Heart right ventricle (tissue), 16 donors: Measurements from ENCODE around the gene HBB. TPM values are rescaled to one million over a fixed set of nuclear protein-coding genes. Genes with fewer than 3 reads are reported as not detected.

Experiments used
- ATAC-seq, 8 donors: fragments of 200-7000 bp; cut with Tn5 transposase; one replicate each; pipeline ENCODE4 v1.9.1; 2020; ENCODE audit warnings: mild to moderate bottlenecking in 8 of 8, moderate library complexity in 8 of 8, moderate number of reproducible peaks in 1 of 8
- DNase-seq, 2 donors: peaks; one replicate each; pipeline ENCODE4 v3.0.0-alpha.2; 2020
- H3K27ac ChIP-seq, 10 donors: fragments of 200-600 bp; sonication (generic) in 2 of 10; one replicate each; pipeline versions ENCODE4 v1.5.0 to v1.8.0; 2020 to 2022; ENCODE audit warnings: mild to moderate bottlenecking in 3 of 10
- H3K27me3 ChIP-seq, 7 donors: fragments of 200-600 bp; one replicate each; pipeline ENCODE4 v1.8.0; 2021 to 2022; ENCODE audit warnings: mild to moderate bottlenecking in 2 of 7
- H3K36me3 ChIP-seq, 9 donors: fragments of 200-600 bp; sonication (generic) in 1 of 9; one replicate each; pipeline versions ENCODE4 v1.5.0 to v1.8.0; 2020 to 2022; ENCODE audit warnings: mild to moderate bottlenecking in 2 of 9
- H3K4me1 ChIP-seq, 9 donors: fragments of 200-600 bp; sonication (generic) in 1 of 9; one replicate each; pipeline versions ENCODE4 v1.5.0 to v1.8.0; 2020 to 2022; ENCODE audit warnings: mild to moderate bottlenecking in 4 of 9
- H3K4me3 ChIP-seq, 10 donors: fragments of 200-600 bp; sonication (generic) in 2 of 10; one replicate each; pipeline versions ENCODE4 v1.5.0 to v1.8.0; 2020 to 2022; ENCODE audit warnings: mild to moderate bottlenecking in 7 of 10, moderate library complexity in 2 of 10
- H3K9me3 ChIP-seq, 11 donors: fragments of 200-600 bp in 10 of 11; sonication (generic) in 2 of 11; one replicate each; pipeline versions ENCODE4 v1.5.0 to v1.8.0; 2013 to 2022; ENCODE audit warnings: mild to moderate bottlenecking in 2 of 11, control low read depth in 1 of 11, moderate library complexity in 1 of 11
- CTCF ChIP-seq, 9 donors: fragments of 200-600 bp; sonication (generic) in 2 of 9; IDR thresholded peaks; one replicate each; pipeline versions ENCODE4 v1.5.0 to v1.8.0; 2021 to 2022; ENCODE audit warnings: antibody characterized with exemption in 9 of 9, mild to moderate bottlenecking in 5 of 9, moderate library complexity in 1 of 9
- WGBS, 2 donors: extraction: QIAGEN DNeasy Blood & Tissue Kit; methylation state at CpG; one replicate each; pipeline ENCODE4 v1.1.7; 2013; ENCODE audit warnings: inconsistent platforms in 1 of 2; 5-methylcytosine and 5-hydroxymethylcytosine counted together
- intact Hi-C, 10 donors: fragments of 100-400 bp; cut with DNase I; formaldehyde crosslinking; loops; one replicate each; pipeline versions ENCODE4 v1.11.1 to v1.14.2; 2022
- polyA plus RNA-seq, 2 donors: library from polyadenylated mRNA; stranded (reverse); fragments of 200-250 nt; gene quantifications; one replicate each; pipeline ENCODE4 v1.2.3, GENCODE V29; 2013
- total RNA-seq, 10 donors: library from RNA; stranded (reverse); fragmentation: NEBNext Ultra II Directional in 3 of 10; extraction: Animal tissue kit (Norgen Biotek cat#: 25700) in 3 of 10; gene quantifications; one replicate each; pipeline versions ENCODE4 v1.2.1 to v1.2.4, GENCODE V29; 2021 to 2023
- donor health status: Arrhythmogenic right ventricular cardiomyopathy.
- donor health status: ischemic (EF 13 %, LVEDD 7.1; RV severe dilation, severe dysfunction).
- donor health status: healthy with polysubstance abuse.
- donor health status: DM: no; HTN: yes; CAD: no.
- donor health status: DM: no; HTN: no; CAD: no.
- donor health status: ischemic (EF 25% LVEDD 6.9; RV normal size, moderate dysfunction).
- donor health status: ischemic (EF 25% LVEDD 5.7; RV mildly dilated, moderate dysfunction).
- donor health status: healthy.
- donor health status: DM: yes; HTN: yes; CAD: no.
- donor health status: Ischemic cardiomyopathy.
- donor health status: ischemic (EF 35%, LVEDD 5.7; RV mildly dilated, moderate dysfunction).
- donor health status: nonischemic (EF 11% LVEDD 7.7; RV severe dilation, severe dysfunction).
- donor health status: DM: yes; HTN: yes; CAD: no.
- donor health status: PGD.
- donor health status: ischemic (EF 29% LVEDD 5.4; RV normal size, mild dysfunction).
- donor health status: nonischemic (EF 23%, LVEDD 6.1; RV moderate dilation, normal function).

Gene HBB
- total and polyA plus RNA-seq, 12 donors, result 39.1 to 1,566 (median 273) TPM; not detected in 1

- no peaks in the 10 kb centered on the region for H3K4me1 ChIP-seq
- intact Hi-C loops, result loop anchor here (1.0 to 10.0 kb wide), 6 partner anchors 80 to 600 kb away; partner anchors contain the start of genes OR51M1 (in 7 of the 10) and OR52N2 (in 1 of the 10)
- peak in 7 of 9 donors; percentile 18 to 60 (median 47) for TF ChIP-seq CTCF (IDR thresholded peaks at IDR 0.05)
- ATAC-seq (peak in 1 of 8 donors; percentile 70), DNase-seq (no peak)
- no peaks in the 10 kb centered on the region for H3K9me3 ChIP-seq
- no peak overlapping the region for H3K4me3 ChIP-seq
- H3K27ac ChIP-seq, result no peak overlapping the region
- no peaks in the 10 kb centered on the region for H3K36me3 ChIP-seq
- 10 to 22% methylated on average over 1 of the region's 1 CpG for WGBS, 2 donors
- peaks cover 0 to 21% (median 0%) of the 10 kb centered on the region in 7 donors for H3K27me3 ChIP-seq
Measured at GRCh38 chr11:5204787-5205186, 22.1 kb downstream of the HBB start.

GRCh38 chr11:5203366-5203765 is 23.5 kb downstream of the HBB start:
- H3K27me3 ChIP-seq, result peaks cover 0 to 21% (median 0%) of the 10 kb centered on the region in 7 donors
- ATAC-seq (no peak), DNase-seq (no peak)
- TF ChIP-seq CTCF (IDR thresholded peaks at IDR 0.05), result no peak
- 68 to 77% methylated on average over 2 of the region's 2 CpGs for WGBS, 2 donors
- H3K4me1 ChIP-seq, result no peaks in the 10 kb centered on the region
- intact Hi-C loops, result loop anchor here in 6 of 10 donors (5.0 to 10.0 kb wide), 4 partner anchors 81 to 601 kb away; partner anchors contain the start of genes OR51M1 (in 5 of the 6) and OR52N2 (in 1 of the 6)
- H3K9me3 ChIP-seq, result no peaks in the 10 kb centered on the region
- no peak overlapping the region for H3K27ac ChIP-seq
- no peaks in the 10 kb centered on the region for H3K36me3 ChIP-seq
- H3K4me3 ChIP-seq, result no peak overlapping the region

- intact Hi-C loops, result loop anchor here in 6 of 10 donors (5.0 to 10.0 kb wide), 4 partner anchors 84 to 604 kb away; partner anchors contain the start of genes OR51M1 (in 5 of the 6) and OR52N2 (in 1 of the 6)
- 56 to 63% methylated on average over 1 of the region's 1 CpG for WGBS, 2 donors
- H3K36me3 ChIP-seq, result no peaks in the 10 kb centered on the region
Measured at GRCh38 chr11:5200582-5200981, 26.3 kb downstream of the HBB start, which contains the start of gene OR51V1. Gene OR51V1 (minus strand): TSS chr11:5200682. CDS start chr11:5200682, 0 bp downstream.

GRCh38 chr11:5198285-5198684 is 28.6 kb downstream of the HBB start:
- Histone ChIP-seq H3K27ac (no peak overlapping the region), H3K4me3 (no peak overlapping the region), H3K9me3 (no peaks in the 10 kb centered on the region), H3K27me3 (peaks cover 0 to 18% (median 0%) of the 10 kb centered on the region in 7 donors), H3K4me1 (no peaks in the 10 kb centered on the region), H3K36me3 (no peaks in the 10 kb centered on the region)
- no peak for ATAC-seq
- TF ChIP-seq CTCF (IDR thresholded peaks at IDR 0.05), result no peak
- no peak for DNase-seq
- intact Hi-C loops, result no loop called here

More at GRCh38 chr11:5200582-5200981, 26.3 kb downstream of the HBB start, which contains the start of gene OR51V1:
- Histone ChIP-seq H3K9me3 (no peaks in the 10 kb centered on the region), H3K4me3 (no peak within 1 kb of the TSS), H3K27ac (no peak within 1 kb of the TSS), H3K4me1 (no peaks in the 10 kb centered on the region), H3K27me3 (peaks cover 0 to 21% (median 0%) of the 10 kb centered on the region in 7 donors)
- no peak for TF ChIP-seq CTCF (IDR thresholded peaks at IDR 0.05)
- DNase-seq, result no peak
- no peak for ATAC-seq
